Sciatic nerve (tissue), 2 donors: ENCODE results near the gene SAMD15. TPM values are rescaled to one million over a fixed set of nuclear protein-coding genes. Genes with fewer than 3 reads are reported as not detected.

Experiments used
- ATAC-seq: fragments of 200-7000 bp; cut with Tn5 transposase; one replicate; pipeline ENCODE4 v1.9.1; 2020; ENCODE audit warnings: mild to moderate bottlenecking, moderate library complexity
- DNase-seq: peaks from one replicate; pipeline ENCODE4 v3.0.0-alpha.2; 2020; ENCODE audit warnings: low spot score
- intact Hi-C: fragments of 100-400 bp; cut with DNase I; formaldehyde crosslinking; loops from one replicate; pipeline ENCODE4 v1.14.2; 2022
- total RNA-seq: library from RNA; stranded (reverse); fragmentation: NEBNext Ultra II Directional; extraction: Animal tissue kit (Norgen Biotek cat#: 25700); gene quantifications from one replicate; pipeline ENCODE4 v1.2.1, GENCODE V29; 2021
- donor health status: DM: no; HTN: no; CAD: no.
- donor health status: DM: no; HTN: no; CAD: no.

SAMD15 gene
- total RNA-seq, 1 donor from 2014 or later, result 0.36 TPM

DNA sequence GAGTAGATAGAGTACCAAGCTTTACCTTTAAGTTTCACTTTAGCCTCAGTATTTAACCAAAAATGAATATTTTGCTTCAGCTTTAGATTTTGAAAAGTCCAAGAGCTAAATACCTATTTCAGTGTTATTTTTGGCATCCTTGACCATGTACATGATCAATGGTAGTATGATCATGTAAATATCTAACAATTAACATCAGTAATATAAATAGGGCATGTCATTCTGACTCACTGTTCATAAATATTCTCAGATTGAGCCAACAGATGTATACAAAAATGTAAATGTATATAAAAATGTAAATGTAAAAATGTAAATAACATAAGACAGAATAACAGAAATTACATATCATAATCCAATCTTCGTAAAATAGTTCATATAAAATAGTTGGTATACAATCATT lies 61.4 kb downstream of the SAMD15 start:
- ATAC-seq, result no peak
- DNase-seq, result no peak
- intact Hi-C loops, result no loop called here

DNA sequence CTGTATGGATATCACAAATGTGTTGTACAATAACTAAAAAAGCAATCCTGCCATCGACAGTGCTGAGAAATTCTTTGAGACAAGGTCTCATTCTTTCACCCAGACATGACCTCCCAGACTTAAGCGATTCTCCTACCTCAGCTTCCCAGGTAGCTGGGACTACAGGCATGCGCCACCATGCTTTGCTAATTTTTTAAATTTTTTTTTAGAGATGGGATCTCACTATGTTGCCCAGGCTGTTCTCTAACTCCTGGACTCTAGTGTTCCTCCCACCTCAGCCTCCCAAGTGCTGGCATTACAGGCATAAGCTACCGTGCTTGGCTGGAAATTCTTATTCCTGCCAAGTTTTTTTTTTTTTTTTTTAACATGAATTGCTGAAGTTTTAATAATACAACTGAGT lies 62.7 kb downstream of the SAMD15 start:
- intact Hi-C loops, result no loop called here
- no peak for ATAC-seq
- DNase-seq, result no peak

Other genes starting within 250 kb of the SAMD15 start
- not detected for gene ZDHHC22, start 235.6 kb upstream of the SAMD15 start, total RNA-seq
- gene TMEM63C, start 195.6 kb upstream of the SAMD15 start, total RNA-seq, result not detected
- gene NGB, start 106.2 kb upstream of the SAMD15 start, total RNA-seq, result not detected
- 30.4 TPM for gene POMT2, start 56.5 kb upstream of the SAMD15 start, total RNA-seq
- 9.5 TPM for gene GSTZ1, start 56.3 kb upstream of the SAMD15 start, total RNA-seq
- gene TMED8, start 285 bp upstream of the SAMD15 start, total RNA-seq, result 10.5 TPM
- 1.0 TPM for gene NOXRED1, start 46.1 kb downstream of the SAMD15 start, total RNA-seq
- 17.9 TPM for gene VIPAS39, start 80.2 kb downstream of the SAMD15 start, total RNA-seq
- gene AHSA1, start 80.7 kb downstream of the SAMD15 start, total RNA-seq, result 90.1 TPM
- 0.31 TPM for gene ISM2, start 121.4 kb downstream of the SAMD15 start, total RNA-seq
- 65.1 TPM for gene SPTLC2, start 239.3 kb downstream of the SAMD15 start, total RNA-seq